CD4-positive, CD25-positive, alpha-beta regulatory T cell (primary cell): ENCODE measurements around the gene BACE1. TPM values are rescaled to one million over a fixed set of nuclear protein-coding genes. Genes with fewer than 3 reads are reported as not detected.
"Not testable (repeated sequence)": the region's sequence is repeated elsewhere in the genome, so short reads cannot be mapped to it uniquely, and the experiment has no call there.

Experiments
- ATAC-seq, 2 donors: fragments of 150-1000 bp; cut with Tn5 transposase; one replicate each; pipeline ENCODE4 v1.10.0; 2021; ENCODE audit warnings: low read depth in 2 of 2, moderate number of reproducible peaks in 2 of 2, moderate library complexity in 1 of 2
- DNase-seq, 3 donors: peaks; one replicate each; pipeline versions ENCODE4 v3.0.0 to v3.0.0-alpha.2; 2012 to 2022; ENCODE audit warnings: mixed read lengths in 1 of 3
- H3K27ac ChIP-seq: one replicate; pipeline ENCODE4 v1.7.0; 2013; ENCODE audit warnings: mild to moderate bottlenecking, low read length; ENCODE audit not compliant: insufficient read depth, poor library complexity, severe bottlenecking
- H3K27me3 ChIP-seq: one replicate; pipeline ENCODE4 v1.7.0; 2013; ENCODE audit warnings: low read length; ENCODE audit not compliant: control insufficient read depth, insufficient read depth
- H3K36me3 ChIP-seq: one replicate; pipeline ENCODE4 v1.7.0; 2013; ENCODE audit warnings: mild to moderate bottlenecking, low read length, moderate library complexity; ENCODE audit not compliant: control insufficient read depth, insufficient read depth
- H3K4me1 ChIP-seq: 2 replicates; pipeline ENCODE4 v1.7.0; 2013; ENCODE audit warnings: mild to moderate bottlenecking, low read length; ENCODE audit not compliant: insufficient read depth, control insufficient read depth, poor library complexity, severe bottlenecking
- H3K4me3 ChIP-seq: one replicate; pipeline ENCODE4 v1.7.0; 2013; ENCODE audit warnings: low read depth, mild to moderate bottlenecking, low read length, moderate library complexity
- H3K9me3 ChIP-seq, 2 experiments: 1 replicate in 1 of 2; 2 replicates in 1 of 2; pipeline ENCODE4 v1.7.0; 2013; ENCODE audit warnings: low read length in 2 of 2, mild to moderate bottlenecking in 1 of 2, moderate library complexity in 1 of 2; ENCODE audit not compliant: control insufficient read depth in 2 of 2
- H3K27ac Mint-ChIP-seq, 3 donors: one replicate each; pipeline ENCODE4 v1.8.0; 2020 to 2022; ENCODE audit warnings: mild to moderate bottlenecking in 3 of 3, mixed read lengths in 3 of 3, moderate library complexity in 2 of 3
- H3K27me3 Mint-ChIP-seq: one replicate; pipeline ENCODE4 v1.8.0; 2022; ENCODE audit warnings: mild to moderate bottlenecking, mixed read lengths
- H3K36me3 Mint-ChIP-seq: one replicate; pipeline ENCODE4 v1.8.0; 2020; ENCODE audit warnings: mixed read lengths
- H3K4me1 Mint-ChIP-seq, 4 donors: one replicate each; pipeline ENCODE4 v1.8.0; 2020 to 2022; ENCODE audit warnings: mixed read lengths in 4 of 4, mild to moderate bottlenecking in 1 of 4
- H3K4me3 Mint-ChIP-seq, 4 donors: one replicate each; pipeline ENCODE4 v1.8.0; 2020 to 2022; ENCODE audit warnings: mild to moderate bottlenecking in 4 of 4, mixed read lengths in 4 of 4, moderate library complexity in 3 of 4
- H3K9me3 Mint-ChIP-seq, 7 donors: one replicate each; pipeline ENCODE4 v1.8.0; 2020 to 2022; ENCODE audit warnings: mixed read lengths in 7 of 7, mild to moderate bottlenecking in 3 of 7, moderate library complexity in 2 of 7
- polyA plus RNA-seq, 4 donors: library from polyadenylated mRNA; unstranded; fragments of 300-500 nt; fragmentation: Illumina TruSeq; gene quantifications; one replicate each; pipeline ENCODE4 v1.2.3, GENCODE V29; 2021
- total RNA-seq: library from RNA; stranded (reverse); gene quantifications from one replicate; pipeline ENCODE4 v1.2.3, GENCODE V29; 2022

The BACE1 gene
- total and polyA plus RNA-seq, 5 donors from 2014 or later, result 1.1 to 6.9 (median 1.5) TPM

DNA sequence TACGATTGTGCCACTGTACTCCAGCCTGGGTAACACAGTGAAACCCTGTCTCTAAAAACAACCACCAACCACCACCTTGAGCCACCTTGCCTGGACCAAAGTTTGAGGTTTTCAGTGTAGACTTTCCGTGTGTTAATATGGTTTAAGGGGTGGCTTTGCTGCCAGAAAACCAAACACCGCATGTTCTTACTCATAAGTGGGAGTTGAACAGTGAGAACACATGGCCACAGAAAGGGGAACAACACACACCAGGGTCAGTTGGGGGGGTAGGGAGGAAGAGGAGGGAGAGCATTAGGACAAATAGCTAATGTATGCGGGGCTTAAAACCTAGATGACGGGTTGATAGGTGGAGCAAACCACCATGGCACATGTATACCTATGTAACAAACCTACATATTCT, 43.9 kb downstream of the BACE1 start:
- H3K4me1 ChIP-seq, result peaks cover 29% of the 10 kb centered on the region
- Mint-ChIP-seq H3K4me1 (peaks cover 18 to 44% (median 34%) of the 10 kb centered on the region in 4 donors), H3K36me3 (peaks cover 45% of the 10 kb centered on the region)
- not testable (repeated sequence) for H3K27ac ChIP-seq, H3K4me3 Mint-ChIP-seq, H3K27ac Mint-ChIP-seq, H3K27me3 Mint-ChIP-seq, H3K9me3 ChIP-seq, H3K27me3 ChIP-seq, H3K9me3 Mint-ChIP-seq, H3K4me3 ChIP-seq, DNase-seq, H3K36me3 ChIP-seq, ATAC-seq

GRCh38 chr11:117271208-117271607, 44.8 kb downstream of the BACE1 start:
- DNase-seq, result no peak
- peak overlapping the region in 1 of 3 donors; percentile 43 for H3K27ac Mint-ChIP-seq

DNA sequence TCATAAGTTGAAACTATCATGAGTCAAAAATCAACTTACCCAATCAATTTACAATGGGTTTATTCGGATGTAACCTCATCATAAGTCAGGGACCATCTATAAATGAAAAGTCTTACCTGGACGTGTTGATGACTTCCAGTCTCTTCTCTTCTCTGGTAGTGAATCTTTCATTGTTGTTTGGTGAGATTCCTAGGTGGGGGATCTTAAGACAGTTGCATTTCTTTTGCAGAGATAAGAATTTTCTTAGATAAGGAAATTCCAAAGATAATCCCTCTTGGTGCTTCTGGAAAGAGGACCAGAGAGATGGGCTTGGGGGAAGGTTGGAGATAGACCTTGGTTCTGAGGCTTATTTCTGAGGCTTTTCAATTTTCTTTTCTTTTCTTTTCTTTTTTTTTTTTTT, 46.2 kb downstream of the BACE1 start:
- no peaks in the 10 kb centered on the region for H3K9me3 ChIP-seq
- peaks cover 0 to 4% (median 0%) of the 10 kb centered on the region in 7 donors for H3K9me3 Mint-ChIP-seq
- H3K27me3 Mint-ChIP-seq, result no peaks in the 10 kb centered on the region
- peak overlapping the region in 1 of 3 donors; percentile 52 for H3K27ac Mint-ChIP-seq
- H3K4me1 ChIP-seq, result peaks cover 11% of the 10 kb centered on the region
- no peak overlapping the region for H3K27ac ChIP-seq
- H3K4me1 Mint-ChIP-seq, result peaks cover 9 to 25% (median 18%) of the 10 kb centered on the region in 4 donors
- H3K4me3 Mint-ChIP-seq, result no peak overlapping the region
- H3K27me3 ChIP-seq, result no peaks in the 10 kb centered on the region
- peaks cover 46% of the 10 kb centered on the region for H3K36me3 Mint-ChIP-seq
- no peak overlapping the region for H3K4me3 ChIP-seq
- DNase-seq, result no peak
- ATAC-seq, result no peak
- no peaks in the 10 kb centered on the region for H3K36me3 ChIP-seq

More at GRCh38 chr11:117271208-117271607, 44.8 kb downstream of the BACE1 start:
- Histone ChIP-seq H3K36me3 (no peaks in the 10 kb centered on the region), H3K4me3 (no peak overlapping the region), H3K4me1 (peaks cover 25% of the 10 kb centered on the region), H3K27ac (no peak overlapping the region), H3K9me3 (no peaks in the 10 kb centered on the region), H3K27me3 (no peaks in the 10 kb centered on the region)
- Mint-ChIP-seq H3K4me1 (peaks cover 18 to 38% (median 31%) of the 10 kb centered on the region in 4 donors), H3K36me3 (peaks cover 53% of the 10 kb centered on the region), H3K27me3 (no peaks in the 10 kb centered on the region), H3K9me3 (peaks cover 0 to 4% (median 0%) of the 10 kb centered on the region in 7 donors), H3K4me3 (no peak overlapping the region)
- ATAC-seq, result no peak

- H3K27ac ChIP-seq, result no peak overlapping the region
- no peaks in the 10 kb centered on the region for H3K27me3 ChIP-seq
- Mint-ChIP-seq H3K9me3 (no peaks in the 10 kb centered on the region), H3K27me3 (no peaks in the 10 kb centered on the region), H3K27ac (peak overlapping the region in 1 of 3 donors; percentile 59), H3K4me1 (peaks cover 0 to 5% (median 4%) of the 10 kb centered on the region in 4 donors), H3K36me3 (peaks cover 34% of the 10 kb centered on the region), H3K4me3 (no peak overlapping the region)
- no peaks in the 10 kb centered on the region for H3K4me1 ChIP-seq
- no peaks in the 10 kb centered on the region for H3K9me3 ChIP-seq
- H3K4me3 ChIP-seq, result no peak overlapping the region
- ATAC-seq (no peak), DNase-seq (no peak)
- H3K36me3 ChIP-seq, result no peaks in the 10 kb centered on the region
Measured at GRCh38 chr11:117265745-117266144, 50.3 kb downstream of the BACE1 start.

GRCh38 chr11:117264624-117265323, 51.3 kb downstream of the BACE1 start:
- ATAC-seq, H3K4me1 ChIP-seq, DNase-seq, H3K27me3 ChIP-seq, H3K4me3 ChIP-seq, H3K4me1 Mint-ChIP-seq, H3K27ac ChIP-seq, H3K4me3 Mint-ChIP-seq, H3K9me3 ChIP-seq, H3K27me3 Mint-ChIP-seq, H3K9me3 Mint-ChIP-seq, H3K27ac Mint-ChIP-seq, H3K36me3 ChIP-seq: not testable (repeated sequence)
- peaks cover 35% of the 10 kb centered on the region for H3K36me3 Mint-ChIP-seq

GRCh38 chr11:117259417-117259816, 56.6 kb downstream of the BACE1 start:
- no peak for ATAC-seq
- Histone ChIP-seq H3K9me3 (no peaks in the 10 kb centered on the region), H3K4me1 (no peaks in the 10 kb centered on the region), H3K27me3 (no peaks in the 10 kb centered on the region), H3K4me3 (no peak overlapping the region), H3K27ac (no peak overlapping the region), H3K36me3 (peaks cover 3% of the 10 kb centered on the region)
- no peaks in the 10 kb centered on the region for H3K9me3 Mint-ChIP-seq
- peaks cover 3 to 18% (median 9%) of the 10 kb centered on the region in 4 donors for H3K4me1 Mint-ChIP-seq
- H3K4me3 Mint-ChIP-seq, result no peak overlapping the region
- no peak for DNase-seq
- H3K27me3 Mint-ChIP-seq, result no peaks in the 10 kb centered on the region
- H3K36me3 Mint-ChIP-seq, result peaks cover 46% of the 10 kb centered on the region
- peak overlapping the region in 1 of 3 donors; percentile 1 for H3K27ac Mint-ChIP-seq

DNA sequence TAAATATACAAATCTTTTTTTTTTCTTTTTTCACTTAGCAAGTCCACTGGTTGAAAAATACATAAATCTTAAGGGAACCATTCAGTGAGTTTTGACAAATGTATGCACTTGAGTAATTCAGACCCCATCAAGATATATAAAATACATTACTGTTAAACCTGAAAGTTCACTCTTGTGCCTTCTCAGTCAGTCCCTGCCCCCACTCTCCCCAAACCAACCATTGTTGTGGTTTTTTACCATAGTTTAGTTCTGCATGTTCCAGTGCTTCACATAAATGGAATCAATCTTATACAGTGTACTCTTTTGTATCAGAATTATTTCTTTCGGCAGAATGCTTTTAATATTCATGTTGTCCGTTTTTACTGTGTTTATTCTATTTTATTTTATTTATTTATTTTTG, 57.5 kb downstream of the BACE1 start:
- H3K4me1 ChIP-seq, result no peaks in the 10 kb centered on the region
- no peaks in the 10 kb centered on the region for H3K9me3 ChIP-seq
- Mint-ChIP-seq H3K9me3 (no peaks in the 10 kb centered on the region), H3K27ac (no peak overlapping the region), H3K27me3 (no peaks in the 10 kb centered on the region), H3K36me3 (peaks cover 46% of the 10 kb centered on the region), H3K4me3 (no peak overlapping the region), H3K4me1 (peaks cover 3 to 18% (median 9%) of the 10 kb centered on the region in 4 donors)
- no peak overlapping the region for H3K27ac ChIP-seq
- peaks cover 6% of the 10 kb centered on the region for H3K36me3 ChIP-seq
- H3K27me3 ChIP-seq, result no peaks in the 10 kb centered on the region
- H3K4me3 ChIP-seq, result no peak overlapping the region
- DNase-seq (no peak), ATAC-seq (no peak)

- peaks cover 3 to 18% (median 9%) of the 10 kb centered on the region in 4 donors for H3K4me1 Mint-ChIP-seq
- no peak overlapping the region for H3K27ac Mint-ChIP-seq
- no peaks in the 10 kb centered on the region for H3K27me3 Mint-ChIP-seq
- no peak overlapping the region for H3K4me3 Mint-ChIP-seq
- no peaks in the 10 kb centered on the region for H3K4me1 ChIP-seq
- H3K9me3 Mint-ChIP-seq, result no peaks in the 10 kb centered on the region
- peaks cover 11% of the 10 kb centered on the region for H3K36me3 ChIP-seq
- peaks cover 47% of the 10 kb centered on the region for H3K36me3 Mint-ChIP-seq
- ATAC-seq (no peak), DNase-seq (no peak)
- H3K27ac ChIP-seq, result no peak overlapping the region
- H3K27me3 ChIP-seq, result no peaks in the 10 kb centered on the region
- H3K4me3 ChIP-seq, result no peak overlapping the region
- H3K9me3 ChIP-seq, result no peaks in the 10 kb centered on the region
Measured at GRCh38 chr11:117256573-117256972, 59.5 kb downstream of the BACE1 start.
